HG03025 (cell line): ENCODE measurements around the gene ATRN.
"Not testable (repeated sequence)": the region's sequence is repeated elsewhere in the genome, so short reads cannot be mapped to it uniquely, and the experiment has no call there.

Experiments
- ATAC-seq: cut with Tn5 transposase; IDR thresholded peaks from one replicate; pipeline ENCODE4 v1.9.1; 2021; ENCODE audit warnings: mild to moderate bottlenecking, moderate library complexity; ENCODE audit not compliant: unreplicated experiment, low FRiP score

ATRN gene

GRCh38 chr20:3615171-3615840 is 144.5 kb downstream of the ATRN start:
- ATAC-seq: not testable (repeated sequence)

GRCh38 chr20:3616250-3616649 is 145.4 kb downstream of the ATRN start:
- no peak for ATAC-seq

GRCh38 chr20:3621111-3621510 is 150.3 kb downstream of the ATRN start:
- ATAC-seq: no peak

GRCh38 chr20:3622406-3622805 is 151.6 kb downstream of the ATRN start:
- ATAC-seq: no peak

- ATAC-seq: no peak
Measured at GRCh38 chr20:3627476-3627875, 156.7 kb downstream of the ATRN start.

GRCh38 chr20:3628502-3629314 is 157.9 kb downstream of the ATRN start:
- ATAC-seq: no peak

- no peak for ATAC-seq
Measured at GRCh38 chr20:3629893-3630292, 159.1 kb downstream of the ATRN start.

GRCh38 chr20:3630429-3630828 is 159.6 kb downstream of the ATRN start:
- ATAC-seq: no peak

- no peak for ATAC-seq
Measured at GRCh38 chr20:3631534-3631933, 160.7 kb downstream of the ATRN start.

GRCh38 chr20:3632311-3633004 is 161.6 kb downstream of the ATRN start:
- ATAC-seq: no peak

GRCh38 chr20:3633913-3634478 is 163.2 kb downstream of the ATRN start:
- ATAC-seq: no peak

GRCh38 chr20:3635346-3635745 is 164.5 kb downstream of the ATRN start:
- ATAC-seq: no peak

- ATAC-seq: no peak
Measured at GRCh38 chr20:3640259-3640658, 169.4 kb downstream of the ATRN start.

- no peak for ATAC-seq
Measured at GRCh38 chr20:3645309-3646066, 174.7 kb downstream of the ATRN start.

GRCh38 chr20:3646067-3646440 is 175.2 kb downstream of the ATRN start:
- no peak for ATAC-seq

- ATAC-seq: no peak
Measured at GRCh38 chr20:3646651-3647050, 175.8 kb downstream of the ATRN start.

GRCh38 chr20:3647473-3647872 is 176.7 kb downstream of the ATRN start:
- ATAC-seq: no peak

- ATAC-seq: no peak
Measured at GRCh38 chr20:3648951-3649350, 178.1 kb downstream of the ATRN start.

- no peak for ATAC-seq
Measured at GRCh38 chr20:3651204-3651962, 180.6 kb downstream of the ATRN start.

GRCh38 chr20:3652221-3652620 is 181.4 kb downstream of the ATRN start:
- ATAC-seq: no peak
